HFFc6 (cell line): ENCODE data around the gene FN1. TPM values are rescaled to one million over a fixed set of nuclear protein-coding genes. Genes with fewer than 3 reads are reported as not detected.

Source experiments
- DNase-seq: peaks from one replicate; pipeline ENCODE4 v3.0.0-alpha.2; 2018
- H3K27ac Mint-ChIP-seq: 2 replicates; pipeline ENCODE4 v1.8.0; 2020; ENCODE audit warnings: mild to moderate bottlenecking, mixed read lengths
- H3K27me3 Mint-ChIP-seq: 2 replicates; pipeline ENCODE4 v1.8.0; 2021; ENCODE audit warnings: mild to moderate bottlenecking, moderate library complexity, mixed read lengths; ENCODE audit not compliant: insufficient read depth
- H3K36me3 Mint-ChIP-seq: 2 replicates; pipeline ENCODE4 v1.8.0; 2021; ENCODE audit warnings: low read depth, mixed read lengths
- H3K4me1 Mint-ChIP-seq: 2 replicates; pipeline ENCODE4 v1.8.0; 2020; ENCODE audit warnings: low read depth, mixed read lengths
- H3K4me3 Mint-ChIP-seq: 2 replicates; pipeline ENCODE4 v1.8.0; 2020; ENCODE audit warnings: mild to moderate bottlenecking, moderate library complexity, mixed read lengths
- H3K9me3 Mint-ChIP-seq: 2 replicates; pipeline ENCODE4 v1.8.0; 2020; ENCODE audit warnings: mild to moderate bottlenecking, mixed read lengths
- total RNA-seq, 6 experiments: library from RNA; stranded (reverse); fragmentation: NEBNext Ultra II Directional; extraction: Animal tissue kit (Norgen Biotek cat#: 25700); gene quantifications; 2 replicates in 1 of 6; 3 replicates in 5 of 6; pipeline ENCODE4 v1.2.3, GENCODE V29; 2021
- TF ChIP-seq, protein P1 (sequence below): fragments of 200-600 bp; sonication (generic); IDR thresholded peaks from 2 replicates; pipeline ENCODE4 v1.5.0; 2021; ENCODE audit warnings: antibody characterized with exemption, mild to moderate bottlenecking

The FN1 gene
- total RNA-seq, 6 experiments from 2014 or later, result 2,848 to 5,249 (median 2,869) TPM

DNA sequence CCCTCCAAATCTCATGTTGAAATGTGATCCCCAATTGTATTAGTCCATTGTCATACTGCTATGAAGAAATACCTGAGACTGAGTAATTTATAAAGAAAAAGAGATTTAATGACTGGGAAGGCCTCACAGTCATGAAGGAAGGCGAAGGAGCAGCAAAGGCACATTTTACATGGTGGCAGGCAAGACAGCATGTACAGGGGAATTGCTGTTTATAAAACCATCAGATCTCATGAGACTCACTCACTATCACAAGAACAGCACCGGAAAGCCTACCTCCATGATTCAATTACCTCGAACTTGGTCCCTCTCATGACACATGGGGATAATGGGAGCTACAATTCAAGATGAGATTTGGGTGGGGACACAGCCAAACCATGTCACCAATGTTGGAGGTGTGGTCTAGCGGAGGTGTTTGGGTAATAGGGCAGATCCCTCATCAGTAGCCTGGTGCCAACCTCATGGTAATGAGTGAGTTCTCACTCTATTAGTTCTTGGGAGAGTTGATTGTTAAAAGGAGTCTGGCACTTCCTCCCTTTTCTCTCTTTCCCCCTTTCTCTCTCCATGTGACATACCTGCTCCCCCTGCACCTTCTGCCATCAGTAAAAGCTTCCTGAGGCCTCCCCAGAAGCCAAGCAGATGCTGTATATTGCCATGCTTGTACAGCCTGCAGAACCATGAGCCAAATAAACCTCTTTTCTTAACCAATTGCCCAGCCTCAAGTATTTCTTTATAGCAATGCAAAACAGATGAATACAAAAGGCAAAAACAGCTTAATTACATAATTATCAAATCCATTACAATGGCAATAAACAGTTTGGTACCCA lies 14.5 kb upstream of the FN1 start:
- Mint-ChIP-seq H3K36me3 (no peaks in the 10 kb centered on the region; the same call in 1 of the 2 replicates), H3K27ac (no peak overlapping the region), H3K27me3 (no peaks in the 10 kb centered on the region; the same call in 1 of the 2 replicates), H3K4me3 (no peak overlapping the region), H3K9me3 (no peaks in the 10 kb centered on the region; the same call in 1 of the 2 replicates), H3K4me1 (peaks cover 26% of the 10 kb centered on the region)
- TF ChIP-seq, protein P1, sequence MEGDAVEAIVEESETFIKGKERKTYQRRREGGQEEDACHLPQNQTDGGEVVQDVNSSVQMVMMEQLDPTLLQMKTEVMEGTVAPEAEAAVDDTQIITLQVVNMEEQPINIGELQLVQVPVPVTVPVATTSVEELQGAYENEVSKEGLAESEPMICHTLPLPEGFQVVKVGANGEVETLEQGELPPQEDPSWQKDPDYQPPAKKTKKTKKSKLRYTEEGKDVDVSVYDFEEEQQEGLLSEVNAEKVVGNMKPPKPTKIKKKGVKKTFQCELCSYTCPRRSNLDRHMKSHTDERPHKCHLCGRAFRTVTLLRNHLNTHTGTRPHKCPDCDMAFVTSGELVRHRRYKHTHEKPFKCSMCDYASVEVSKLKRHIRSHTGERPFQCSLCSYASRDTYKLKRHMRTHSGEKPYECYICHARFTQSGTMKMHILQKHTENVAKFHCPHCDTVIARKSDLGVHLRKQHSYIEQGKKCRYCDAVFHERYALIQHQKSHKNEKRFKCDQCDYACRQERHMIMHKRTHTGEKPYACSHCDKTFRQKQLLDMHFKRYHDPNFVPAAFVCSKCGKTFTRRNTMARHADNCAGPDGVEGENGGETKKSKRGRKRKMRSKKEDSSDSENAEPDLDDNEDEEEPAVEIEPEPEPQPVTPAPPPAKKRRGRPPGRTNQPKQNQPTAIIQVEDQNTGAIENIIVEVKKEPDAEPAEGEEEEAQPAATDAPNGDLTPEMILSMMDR, result no peak
- no peak for DNase-seq

- Mint-ChIP-seq H3K4me3 (no peak overlapping the region), H3K4me1 (peaks cover 15% of the 10 kb centered on the region), H3K27ac (no peak overlapping the region), H3K27me3 (no peaks in the 10 kb centered on the region; the same call in 1 of the 2 replicates), H3K36me3 (no peaks in the 10 kb centered on the region; the same call in 1 of the 2 replicates), H3K9me3 (no peaks in the 10 kb centered on the region; the same call in 1 of the 2 replicates)
- TF ChIP-seq, protein P1, result no peak
- DNase-seq, result no peak
Measured at GRCh38 chr2:215447673-215448081, 11.8 kb upstream of the FN1 start.

DNA sequence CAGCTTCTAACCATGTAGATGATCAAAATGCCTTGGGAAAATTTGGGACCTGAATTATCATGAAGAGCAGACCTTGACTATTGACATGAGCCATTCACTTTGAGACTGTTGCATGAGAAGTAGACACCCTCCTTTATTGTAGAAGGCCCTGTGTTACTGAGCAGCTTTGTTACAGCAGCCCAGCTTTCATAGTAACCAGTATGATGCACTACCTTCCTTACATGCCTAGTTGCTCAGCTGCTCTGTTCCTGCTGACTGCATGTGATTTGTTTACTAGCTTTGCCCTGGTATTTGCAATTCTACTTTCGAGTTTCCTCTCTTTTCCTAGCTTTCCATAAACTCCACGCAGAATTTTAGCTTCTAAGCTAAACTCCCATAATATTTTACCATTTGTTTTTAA lies 11.2 kb upstream of the FN1 start:
- H3K27me3 Mint-ChIP-seq, result no peaks in the 10 kb centered on the region; the same call in 1 of the 2 replicates
- DNase-seq, result no peak
- TF ChIP-seq, protein P1, result no peak
- H3K9me3 Mint-ChIP-seq, result no peaks in the 10 kb centered on the region; the same call in 1 of the 2 replicates
- no peaks in the 10 kb centered on the region; the same call in 1 of the 2 replicates for H3K36me3 Mint-ChIP-seq
- H3K4me1 Mint-ChIP-seq, result peaks cover 15% of the 10 kb centered on the region
- H3K4me3 Mint-ChIP-seq, result no peak overlapping the region
- H3K27ac Mint-ChIP-seq, result no peak overlapping the region

GRCh38 chr2:215442401-215442787 lies 6.5 kb upstream of the FN1 start:
- Mint-ChIP-seq H3K9me3 (no peaks in the 10 kb centered on the region), H3K27ac (no peak overlapping the region), H3K4me1 (peaks cover 38% of the 10 kb centered on the region), H3K4me3 (no peak overlapping the region), H3K27me3 (no peaks in the 10 kb centered on the region), H3K36me3 (no peaks in the 10 kb centered on the region)
- DNase-seq, result no peak
- TF ChIP-seq, protein P1, result peak; percentile 6; the same call in 1 of the 2 replicates

GRCh38 chr2:215441560-215442400 lies 5.9 kb upstream of the FN1 start:
- Mint-ChIP-seq H3K4me1 (peaks cover 42% of the 10 kb centered on the region), H3K27me3 (no peaks in the 10 kb centered on the region), H3K9me3 (no peaks in the 10 kb centered on the region), H3K27ac (no peak overlapping the region), H3K4me3 (no peak overlapping the region), H3K36me3 (no peaks in the 10 kb centered on the region)
- TF ChIP-seq, protein P1, result no peak
- no peak for DNase-seq
